Loucy (cell line): ENCODE results near the gene GPC1.

ENCODE experiments used
- EZH2phosphoT487 ChIP-seq: fragments of 200-600 bp; IDR thresholded peaks from 2 replicates; pipeline ENCODE4 v1.6.1; 2018; ENCODE audit warnings: antibody characterized with exemption, mild to moderate bottlenecking, moderate library complexity, borderline replicate concordance
- TF ChIP-seq, protein P1 (sequence below): fragments of 200-600 bp; sonication (generic); conservative IDR thresholded peaks from 2 replicates; pipeline ENCODE4 v1.5.1; 2014; ENCODE audit warnings: mild to moderate bottlenecking, antibody characterized with exemption, low read length

DNA sequence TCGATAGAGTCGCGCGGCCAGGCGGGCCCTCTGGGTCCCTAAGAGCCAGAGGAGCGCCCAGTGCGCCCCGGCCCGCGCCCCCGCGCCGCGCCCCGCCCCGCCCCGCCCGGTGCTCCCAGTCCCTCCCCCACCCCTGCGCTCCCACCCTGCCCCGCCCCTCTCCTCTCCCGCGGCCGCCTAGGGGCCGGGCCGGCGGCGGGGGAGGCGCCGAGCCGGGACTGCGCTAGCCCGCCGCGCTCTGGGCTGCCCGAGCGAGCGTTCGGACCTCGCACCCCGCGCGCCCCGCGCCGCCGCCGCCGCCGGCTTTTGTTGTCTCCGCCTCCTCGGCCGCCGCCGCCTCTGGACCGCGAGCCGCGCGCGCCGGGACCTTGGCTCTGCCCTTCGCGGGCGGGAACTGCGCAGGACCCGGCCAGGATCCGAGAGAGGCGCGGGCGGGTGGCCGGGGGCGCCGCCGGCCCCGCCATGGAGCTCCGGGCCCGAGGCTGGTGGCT, at the start of gene GPC1:
- TF ChIP-seq EZH2phosphoT487, result no peak
- TF ChIP-seq, protein P1, sequence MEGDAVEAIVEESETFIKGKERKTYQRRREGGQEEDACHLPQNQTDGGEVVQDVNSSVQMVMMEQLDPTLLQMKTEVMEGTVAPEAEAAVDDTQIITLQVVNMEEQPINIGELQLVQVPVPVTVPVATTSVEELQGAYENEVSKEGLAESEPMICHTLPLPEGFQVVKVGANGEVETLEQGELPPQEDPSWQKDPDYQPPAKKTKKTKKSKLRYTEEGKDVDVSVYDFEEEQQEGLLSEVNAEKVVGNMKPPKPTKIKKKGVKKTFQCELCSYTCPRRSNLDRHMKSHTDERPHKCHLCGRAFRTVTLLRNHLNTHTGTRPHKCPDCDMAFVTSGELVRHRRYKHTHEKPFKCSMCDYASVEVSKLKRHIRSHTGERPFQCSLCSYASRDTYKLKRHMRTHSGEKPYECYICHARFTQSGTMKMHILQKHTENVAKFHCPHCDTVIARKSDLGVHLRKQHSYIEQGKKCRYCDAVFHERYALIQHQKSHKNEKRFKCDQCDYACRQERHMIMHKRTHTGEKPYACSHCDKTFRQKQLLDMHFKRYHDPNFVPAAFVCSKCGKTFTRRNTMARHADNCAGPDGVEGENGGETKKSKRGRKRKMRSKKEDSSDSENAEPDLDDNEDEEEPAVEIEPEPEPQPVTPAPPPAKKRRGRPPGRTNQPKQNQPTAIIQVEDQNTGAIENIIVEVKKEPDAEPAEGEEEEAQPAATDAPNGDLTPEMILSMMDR, result no peak
